Cerebellar nuclear complex (tissue), 1 donor: ENCODE results near the gene TTF2.
A peak's percentile ranks its signal among the peaks of the same experiment; 100 is the strongest.
"Not testable (repeated sequence)": the region's sequence is repeated elsewhere in the genome, so short reads cannot be mapped to it uniquely, and the experiment has no call there.

ENCODE experiments used
- DNase-seq, 2 experiments: peaks; one replicate each; lab custom pipeline; 2025; lab: John Stamatoyannopoulos, UW

Gene TTF2

DNA sequence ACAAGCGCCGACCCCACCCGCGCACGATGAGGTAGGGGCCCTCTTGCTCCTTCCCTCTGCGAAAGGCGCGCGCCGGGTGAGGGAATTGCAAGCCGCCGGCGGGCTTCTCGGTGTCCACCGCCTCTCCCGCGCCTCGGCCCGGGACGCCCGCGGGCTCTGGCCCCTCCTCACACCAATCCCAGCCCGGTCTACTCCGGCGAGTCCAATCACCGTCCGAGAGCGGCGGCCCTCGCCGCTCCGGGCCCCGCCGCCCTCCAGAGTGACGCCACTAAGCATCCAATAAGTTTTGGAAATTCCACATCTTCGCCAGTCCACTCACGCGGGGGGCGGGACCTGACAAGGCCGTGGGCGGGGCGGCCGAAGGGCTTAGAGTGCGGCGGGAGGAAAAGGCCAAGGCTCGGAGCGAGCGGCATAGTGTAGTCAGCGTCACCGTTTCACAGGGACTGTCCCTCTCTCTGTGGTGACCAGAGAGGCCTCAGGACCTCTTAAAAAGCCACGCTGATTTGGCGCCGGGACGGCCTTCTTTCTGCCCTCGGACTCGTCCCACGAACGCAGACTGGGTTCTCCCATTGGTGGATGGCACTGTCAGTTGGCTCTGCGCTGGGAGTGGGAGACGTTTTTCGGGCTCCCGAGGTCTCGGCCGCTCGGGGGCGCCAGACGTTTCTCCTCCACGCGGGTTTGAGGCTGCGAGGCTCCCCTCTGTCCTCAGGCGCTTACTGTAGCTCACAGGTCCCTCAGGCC, 61.6 kb downstream of the TTF2 start, which contains the start of gene TRIM45:
TRIM45 (minus strand) TSS at position 161 of the 741 bp plus-strand sequence. CDS start 548 bp downstream, outside the sequence.
- DNase-seq, result peak; percentile 83 to 90

DNA sequence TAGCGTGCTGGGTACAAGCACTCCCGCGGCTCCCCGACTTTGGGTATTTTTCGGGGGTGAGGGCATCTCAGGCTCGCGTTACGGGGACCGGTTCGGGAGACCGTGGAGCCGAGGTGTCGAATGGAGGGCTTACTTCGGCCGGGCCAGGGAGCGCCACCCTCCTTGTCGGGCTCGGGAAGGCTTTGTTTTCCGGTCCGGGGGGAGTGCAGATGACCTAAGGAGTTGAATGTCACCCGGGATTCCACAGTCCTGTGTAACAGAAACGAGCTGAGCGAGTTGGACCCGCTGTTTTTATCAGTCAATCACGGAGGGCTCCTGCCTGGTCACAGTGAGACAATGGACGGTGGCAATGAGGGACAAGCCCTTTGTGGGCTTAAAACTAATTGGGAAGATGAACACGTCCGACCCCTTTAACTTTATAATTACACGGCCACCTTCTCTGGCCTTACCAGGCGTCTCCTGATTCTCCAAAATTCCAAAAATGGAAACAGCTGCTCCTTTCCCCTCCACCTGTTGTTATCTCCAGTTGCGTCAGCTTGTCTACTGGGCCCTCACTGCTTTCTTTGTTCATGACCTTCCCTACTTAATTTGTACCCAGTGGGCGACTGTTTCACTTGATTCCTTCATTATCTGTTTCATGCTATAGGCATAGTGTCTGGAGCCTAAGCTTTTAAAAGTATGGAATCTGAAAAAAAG, 62.4 kb downstream of the TTF2 start:
- no peak for DNase-seq

DNA sequence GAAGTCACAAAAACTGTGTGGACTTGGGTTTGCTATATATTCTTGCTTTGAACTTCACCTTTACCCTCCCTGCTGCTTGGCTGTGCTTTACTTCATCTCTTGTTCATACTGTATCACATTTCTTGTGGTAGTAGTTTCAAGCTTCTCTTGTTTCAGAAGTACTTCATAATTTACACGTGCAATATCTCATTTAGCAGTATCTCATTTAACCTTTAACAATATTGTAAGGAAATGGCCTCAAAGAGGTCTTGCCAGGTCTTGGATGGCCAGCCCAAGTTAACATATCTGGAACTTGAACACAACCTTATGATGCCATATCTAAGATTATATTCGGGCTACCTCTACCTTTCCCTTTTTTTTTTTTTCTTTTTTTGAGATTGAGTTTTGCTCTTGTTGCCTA, 63.1 kb downstream of the TTF2 start:
- no peak for DNase-seq

DNA sequence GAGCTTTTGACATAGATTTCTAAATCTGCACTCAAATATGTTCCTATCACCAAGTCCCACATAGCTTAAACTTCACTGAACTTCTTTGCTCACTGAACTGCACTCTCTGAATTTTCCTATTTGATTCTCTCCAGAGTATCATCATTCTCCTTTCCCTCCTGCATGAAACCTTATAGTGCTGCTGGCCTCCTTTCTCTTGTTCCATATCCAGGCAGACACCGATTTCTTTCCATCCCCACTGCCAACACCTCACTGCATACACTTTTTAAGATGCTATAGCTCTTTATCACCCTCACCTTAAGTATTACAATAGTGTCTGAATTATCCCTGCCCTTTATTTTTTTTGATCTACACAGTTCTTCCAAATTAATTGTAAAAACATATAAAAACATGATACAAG, 64.5 kb downstream of the TTF2 start:
- no peak for DNase-seq

DNA sequence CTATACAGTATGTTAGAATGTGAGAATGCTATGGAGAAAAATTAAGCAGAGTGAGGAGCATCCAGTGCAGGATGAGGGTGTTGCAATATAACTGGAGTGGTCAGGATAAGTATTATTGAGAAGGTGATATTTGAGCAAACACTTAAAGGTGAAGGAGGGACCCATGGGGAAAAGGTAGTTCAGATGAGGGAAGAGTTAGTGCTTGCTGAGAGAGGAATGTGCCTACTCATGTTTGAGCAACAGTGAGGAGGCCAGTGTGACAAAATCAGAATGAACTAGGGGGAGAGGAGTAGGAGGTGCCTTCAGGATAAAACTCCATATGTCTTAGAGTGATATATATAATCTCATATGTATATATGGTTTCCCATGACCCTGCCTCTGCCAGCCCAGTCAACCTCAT, 67.7 kb downstream of the TTF2 start:
- no peak for DNase-seq

DNA sequence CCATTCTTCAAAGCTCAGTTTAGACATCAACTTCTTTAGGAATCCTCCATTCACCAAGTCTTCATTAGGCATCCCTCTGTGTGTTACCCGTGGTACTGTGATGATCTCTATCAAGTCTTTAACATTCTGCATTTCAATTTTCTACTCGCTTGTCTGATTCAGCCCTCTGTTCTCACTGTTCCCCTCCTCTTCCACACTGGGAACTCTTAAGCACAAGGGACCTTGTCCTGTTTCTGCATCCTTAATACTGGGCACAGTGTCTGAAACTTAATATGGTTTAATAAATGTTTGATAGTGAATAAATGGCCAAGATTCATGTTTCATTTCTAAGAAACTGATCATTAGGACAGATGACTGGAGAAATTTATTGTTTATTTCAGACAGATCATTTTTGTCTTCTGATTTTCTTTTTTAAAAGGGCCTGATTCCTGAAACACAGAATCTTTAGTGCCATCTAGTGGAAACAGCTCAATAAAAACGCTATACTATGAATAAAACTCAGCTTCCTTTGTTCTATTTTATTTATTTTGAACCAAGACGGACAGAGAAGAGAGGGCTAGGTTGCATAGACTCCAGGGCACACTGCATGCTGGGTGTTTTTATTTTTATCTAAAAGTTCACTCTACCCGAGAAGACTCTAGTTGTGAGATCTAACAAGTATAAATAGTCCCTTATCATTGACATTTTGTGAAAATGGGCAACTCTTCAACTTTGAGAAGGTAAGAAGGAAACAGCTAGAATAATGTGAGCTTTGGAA, 68.4 kb downstream of the TTF2 start:
- DNase-seq, result no peak

DNA sequence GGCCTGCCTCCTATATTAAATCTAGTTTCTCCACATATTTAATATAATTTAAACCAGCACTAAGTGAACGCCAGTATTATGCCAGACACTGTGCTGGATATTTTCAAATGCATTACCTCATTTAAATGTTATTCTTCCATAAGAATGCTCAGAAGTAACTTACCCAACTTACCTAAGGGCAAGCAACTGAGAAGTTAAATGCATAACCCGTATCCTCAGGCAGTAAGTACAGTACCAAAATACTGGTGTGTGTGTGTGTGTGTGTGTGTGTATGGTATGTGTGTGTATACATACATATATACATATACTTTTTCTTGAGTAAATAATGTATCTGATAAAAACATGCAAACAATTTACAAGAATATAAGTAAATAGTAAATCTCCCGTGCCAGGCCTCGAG, 70.4 kb downstream of the TTF2 start:
- no peak for DNase-seq

DNA sequence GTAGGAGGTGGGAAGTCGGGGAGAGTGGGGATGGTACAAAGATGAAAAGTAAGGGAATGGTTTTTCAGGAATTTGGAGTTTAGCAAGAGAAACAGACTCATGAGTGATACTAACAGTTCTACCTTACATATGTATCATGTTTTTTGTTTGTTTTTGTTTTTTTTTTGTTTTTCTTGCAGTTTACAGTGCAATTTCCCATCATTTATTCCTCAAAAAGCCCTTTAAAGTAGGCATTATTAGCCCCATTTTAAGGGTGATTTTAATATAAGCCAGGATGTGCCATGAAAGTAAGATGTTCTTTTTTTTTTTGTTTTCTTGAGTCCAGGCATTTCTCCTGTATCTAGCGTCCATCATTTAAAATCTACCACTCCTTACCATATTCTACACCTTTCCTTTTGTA, 75.2 kb downstream of the TTF2 start:
- no peak for DNase-seq

DNA sequence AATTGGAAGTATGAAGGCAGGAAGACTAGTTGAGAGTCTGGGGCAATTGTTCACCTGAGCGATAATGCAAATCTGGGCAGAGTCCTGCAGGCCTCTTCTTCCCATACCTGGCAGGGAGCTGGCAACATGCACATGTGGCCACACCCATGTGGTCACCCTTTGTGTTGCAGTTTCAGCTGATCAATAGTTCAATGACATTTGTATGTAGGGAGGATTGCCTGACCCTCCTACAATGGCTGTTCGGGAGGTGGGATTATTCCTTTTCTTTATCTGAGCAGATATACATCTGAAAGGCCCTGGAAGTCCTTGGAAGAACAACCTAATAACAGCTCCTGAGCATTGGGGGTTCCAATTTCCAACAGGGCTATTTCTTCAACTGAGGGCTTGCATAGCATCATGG, 76.6 kb downstream of the TTF2 start:
- no peak for DNase-seq

DNA sequence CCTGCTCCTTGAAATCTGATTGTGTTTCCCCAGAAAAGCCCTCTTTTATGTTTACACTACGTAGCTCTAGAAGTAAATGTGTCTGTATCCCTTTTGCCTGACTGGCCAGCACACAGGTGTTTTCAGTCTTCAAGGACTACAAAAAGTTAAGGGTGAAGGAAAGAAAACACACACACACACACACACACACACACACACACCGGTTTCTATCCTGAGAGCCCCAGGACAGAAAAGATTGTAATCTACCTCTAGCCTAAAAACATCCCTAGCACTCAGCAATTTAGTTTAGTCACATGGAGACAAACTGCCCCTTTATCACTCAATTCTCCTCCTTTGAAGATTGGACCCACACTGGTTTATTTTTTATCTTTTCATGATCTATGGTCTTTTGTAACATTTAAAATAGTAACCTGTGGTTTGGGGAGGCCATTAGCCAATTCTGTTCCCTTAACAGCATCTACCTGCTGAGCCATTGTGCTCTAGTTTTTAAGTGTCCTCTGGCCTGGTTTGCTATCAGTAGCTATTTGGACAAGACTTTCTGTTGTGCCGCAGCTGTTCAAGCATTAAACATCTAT, 77.2 kb downstream of the TTF2 start:
- no peak for DNase-seq

DNA sequence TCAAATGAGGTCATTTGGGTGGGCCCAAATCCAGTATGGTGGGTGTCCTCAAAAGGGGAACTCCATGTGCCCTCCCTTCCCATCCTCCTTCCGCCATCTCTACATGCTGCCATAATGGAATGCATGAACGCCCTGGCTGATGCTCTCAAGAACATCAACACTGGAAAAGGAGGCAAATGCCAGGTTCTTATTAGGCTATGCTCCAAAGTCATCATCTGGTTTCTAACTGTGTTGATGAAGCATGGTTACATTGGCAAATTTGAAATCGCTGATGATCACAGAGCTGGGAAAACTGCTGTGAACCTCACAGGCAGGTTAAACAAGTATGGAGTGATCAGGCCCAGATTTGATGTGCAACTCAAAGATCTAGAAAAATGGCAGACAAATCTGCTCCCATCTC, 78.0 kb downstream of the TTF2 start:
- DNase-seq, result no peak

DNA sequence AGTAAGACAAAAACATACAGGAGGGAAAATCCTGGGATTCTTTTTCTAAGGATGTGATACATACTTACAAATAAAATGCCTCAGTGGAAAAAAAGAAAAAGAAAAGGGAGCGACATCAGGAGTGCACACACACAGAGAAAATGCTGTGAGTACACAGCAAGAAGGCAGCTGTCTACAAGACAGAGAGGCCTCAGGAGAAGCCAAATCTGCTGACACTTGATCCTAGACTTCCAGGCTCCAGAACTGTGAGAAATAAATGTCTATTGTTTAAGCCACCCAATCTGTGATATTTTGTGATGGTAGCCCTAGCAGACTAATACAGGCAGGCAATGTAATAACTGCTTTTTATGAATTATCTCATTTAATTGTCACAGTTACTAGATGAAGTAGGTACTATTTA, 78.4 kb downstream of the TTF2 start:
- DNase-seq, result no peak

DNA sequence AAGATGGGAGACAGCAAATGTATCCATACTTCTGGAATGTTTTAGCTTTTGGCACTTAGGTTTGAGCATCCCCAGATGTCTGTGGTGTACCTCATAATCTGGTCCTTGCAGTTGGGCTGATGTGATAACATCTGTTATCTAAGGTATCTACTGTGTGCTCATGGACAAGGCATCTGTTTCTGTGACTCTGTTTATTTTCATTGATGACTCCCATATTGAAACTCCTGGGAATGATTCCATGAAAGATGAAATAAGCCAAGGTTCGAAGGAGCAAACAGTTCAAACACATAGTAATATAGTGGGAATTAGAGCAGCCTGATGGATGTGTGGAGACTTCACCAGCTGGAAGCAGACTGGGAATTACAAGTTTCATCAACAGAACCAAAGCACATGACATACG, 82.1 kb downstream of the TTF2 start:
- no peak for DNase-seq

DNA sequence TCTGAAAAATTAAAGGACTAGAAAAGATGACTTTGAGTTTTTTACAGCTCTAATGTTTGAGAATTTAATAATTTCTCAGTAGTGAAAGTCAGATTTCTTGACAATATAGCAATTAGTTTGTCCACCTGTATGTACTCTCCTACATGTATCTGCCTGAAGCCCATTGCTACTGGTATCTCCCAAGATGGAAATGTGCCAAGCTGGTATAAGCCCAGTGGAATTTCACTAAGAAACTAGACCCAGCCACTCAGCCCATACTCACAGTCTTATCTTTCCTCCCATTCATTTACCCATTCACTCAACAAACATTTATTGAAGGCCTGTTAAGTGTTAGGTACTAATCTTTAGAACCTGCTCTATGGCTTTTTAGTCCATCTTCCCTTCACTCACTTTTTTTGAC, 83.0 kb downstream of the TTF2 start:
- DNase-seq, result no peak

DNA sequence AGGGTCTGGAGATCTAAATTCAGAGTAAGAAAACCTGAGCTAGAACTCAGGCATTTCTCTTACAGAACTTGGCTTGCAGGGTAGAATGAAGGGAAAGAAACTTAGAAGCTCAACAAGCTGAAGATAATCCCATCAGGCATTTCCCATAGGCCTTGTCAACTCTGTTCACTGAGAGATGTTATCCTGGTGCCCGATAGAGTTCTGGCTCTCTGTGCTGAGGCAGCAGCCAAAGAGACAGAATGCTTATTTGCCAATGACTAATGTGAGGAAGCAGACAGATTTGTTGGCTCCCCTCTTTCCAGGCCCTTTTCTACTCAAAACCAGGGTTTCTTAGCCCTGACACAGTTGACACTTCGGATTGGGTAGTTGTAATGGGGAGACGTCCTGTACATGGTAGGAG, 83.7 kb downstream of the TTF2 start:
- no peak for DNase-seq

DNA sequence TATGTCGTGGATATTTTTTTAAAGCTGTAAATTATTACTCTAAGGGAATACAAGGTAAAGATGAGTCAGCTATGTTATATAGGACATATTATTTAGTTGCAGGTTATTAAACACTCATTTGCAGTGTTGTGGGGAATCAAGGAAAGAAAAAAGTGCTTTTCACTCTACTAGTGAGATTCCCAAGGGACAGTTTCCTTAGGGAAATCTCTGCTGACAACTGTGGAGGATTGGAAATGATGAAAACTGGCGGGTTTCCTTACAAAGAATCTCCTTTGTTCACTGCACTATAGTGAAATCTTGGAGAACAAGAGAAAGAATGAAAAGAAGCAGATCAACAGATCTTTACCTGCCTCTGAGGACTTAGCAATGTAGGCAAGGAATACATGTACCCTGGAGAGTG, 85.9 kb downstream of the TTF2 start:
- no peak for DNase-seq

DNA sequence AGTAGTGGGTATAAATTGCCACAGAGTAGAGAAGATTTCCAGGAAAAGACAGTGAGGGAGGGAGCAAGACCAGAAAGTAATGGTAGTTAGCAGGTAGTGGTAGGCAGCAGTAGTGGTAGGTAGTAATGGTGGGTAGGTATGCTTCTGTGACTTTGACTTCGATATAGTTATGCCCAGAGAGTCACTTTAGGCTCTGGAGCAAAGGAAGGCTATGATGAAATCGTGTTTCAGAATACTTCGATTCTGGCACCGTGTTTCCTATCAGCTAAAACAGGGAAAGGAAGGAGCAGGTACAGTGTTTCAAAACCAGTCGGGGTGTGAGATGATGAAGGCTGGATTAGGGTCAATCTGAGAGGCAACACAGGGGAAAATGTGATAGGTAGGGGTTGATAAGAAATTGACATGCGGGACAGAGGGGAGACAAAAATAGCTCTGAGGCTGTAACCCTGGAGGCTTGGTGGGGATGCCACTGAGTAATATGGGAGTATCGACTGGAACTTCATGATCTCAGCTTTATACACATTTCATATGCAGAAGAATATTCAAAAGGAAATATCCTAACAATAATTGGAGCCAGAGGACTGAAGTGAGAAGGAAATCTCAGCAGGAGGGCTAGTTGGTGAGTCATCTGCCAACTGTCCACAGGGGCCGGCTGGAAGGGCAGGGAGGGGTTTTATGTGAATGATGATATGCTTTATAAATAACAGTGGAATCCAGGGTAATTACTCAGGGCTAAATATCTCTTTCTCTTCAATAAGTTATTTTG, 86.6 kb downstream of the TTF2 start:
- DNase-seq, result no peak

DNA sequence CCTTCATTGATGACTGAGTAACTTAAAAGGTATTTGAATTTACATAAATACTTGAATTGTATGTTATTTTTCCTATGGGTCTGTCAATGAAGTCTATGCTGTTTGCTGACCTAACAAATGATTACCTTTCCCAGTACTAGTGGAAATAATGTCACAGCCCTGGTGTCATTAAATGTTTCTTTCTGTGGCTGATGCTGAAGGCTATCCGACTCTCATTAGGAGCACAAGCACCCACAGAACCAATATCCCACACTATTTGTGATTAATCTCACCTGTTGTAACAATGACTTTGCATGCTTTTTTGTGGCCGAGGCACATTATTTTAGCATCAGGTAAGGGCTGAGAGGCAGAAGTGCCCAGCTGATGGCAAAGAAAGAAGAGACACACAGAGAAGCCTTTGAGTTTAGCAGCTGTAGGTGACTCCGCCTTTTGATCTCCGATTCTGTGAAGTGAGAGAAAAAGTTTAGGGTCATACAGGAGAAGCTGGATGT, 87.3 kb downstream of the TTF2 start:
- DNase-seq, result no peak

DNA sequence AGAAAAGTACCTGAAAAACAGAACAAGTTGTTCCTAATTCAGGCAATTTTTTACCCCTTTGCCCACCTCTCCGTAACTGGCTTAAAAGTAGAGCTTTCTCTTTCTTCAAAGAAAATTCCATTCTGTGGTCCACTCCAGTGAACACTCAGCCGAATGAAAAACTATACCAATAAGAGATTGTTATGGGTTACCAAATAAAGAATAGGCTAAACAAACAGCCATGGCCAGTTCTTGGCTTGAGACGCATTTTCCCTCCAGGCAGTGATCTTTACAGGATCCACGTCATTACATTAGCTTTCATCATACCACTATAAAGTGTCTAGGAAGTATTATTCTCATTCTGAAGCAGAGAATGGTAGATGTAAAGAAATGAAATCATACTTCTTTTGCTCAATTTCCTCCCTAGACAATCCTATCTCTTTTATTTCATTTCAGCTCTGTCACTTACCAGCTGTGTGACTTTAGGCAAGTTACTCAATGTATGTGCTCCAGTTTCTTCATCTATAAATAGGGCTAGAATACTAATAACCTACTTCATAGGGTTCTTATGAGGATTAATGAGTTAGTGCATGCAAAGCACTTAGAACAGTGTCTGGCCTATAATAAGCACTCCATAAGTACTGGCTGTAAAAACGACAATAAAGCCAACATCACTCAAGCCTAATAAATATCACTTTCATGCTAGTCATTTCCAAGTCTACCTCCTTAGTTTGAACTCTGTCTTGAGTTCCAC, 87.9 kb downstream of the TTF2 start:
- DNase-seq, result no peak

DNA sequence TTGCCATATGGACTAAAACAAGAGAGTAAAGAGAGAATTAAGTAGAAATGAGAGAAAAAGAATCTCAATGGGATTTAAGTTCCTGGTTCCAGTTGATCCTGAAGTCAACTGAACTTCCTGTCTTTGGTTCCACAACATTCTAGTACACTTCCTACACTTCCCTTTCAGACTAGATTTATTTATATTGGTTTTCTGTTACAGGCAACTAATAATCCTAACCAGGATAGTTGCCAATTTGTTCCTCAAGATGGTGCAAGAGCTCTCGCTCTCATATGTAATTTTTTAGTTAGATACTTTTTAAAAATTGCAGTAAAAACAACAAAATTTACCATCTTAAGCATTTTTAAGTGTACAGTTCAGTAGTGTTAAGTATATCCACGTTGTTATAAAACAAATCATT, 90.2 kb downstream of the TTF2 start:
- no peak for DNase-seq

DNA sequence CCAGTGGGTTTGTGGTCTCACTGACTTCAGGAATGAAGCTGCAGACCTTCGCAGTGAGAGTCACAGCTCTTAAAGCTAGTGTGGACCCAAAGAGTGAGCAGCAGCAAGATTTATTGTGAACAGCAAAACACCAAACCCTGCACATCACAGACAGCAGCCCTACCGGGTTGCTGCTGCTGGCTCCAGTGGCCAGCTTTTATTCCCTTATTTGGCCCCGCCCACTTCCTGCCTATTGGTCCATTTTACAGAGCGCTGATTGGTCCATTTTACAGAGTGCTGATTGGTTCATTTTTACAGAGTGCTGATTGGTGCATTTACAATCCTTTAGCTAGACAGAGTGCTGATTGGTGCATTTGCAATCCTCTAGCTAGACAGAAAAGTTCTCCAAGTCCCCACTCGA, 91.2 kb downstream of the TTF2 start:
- DNase-seq, result not testable (repeated sequence)
